Fibroblast of pulmonary artery (primary cell): ENCODE data around the gene OSBP2.

Source experiments
- DNase-seq: peaks from one replicate; pipeline ENCODE4 v3.0.0-alpha.2; 2010; ENCODE audit warnings: low read depth
- H3K4me3 ChIP-seq: replicated peaks from 2 replicates; pipeline ENCODE4 v1.5.1; 2011; ENCODE audit warnings: low read depth, mild to moderate bottlenecking, control low read depth, low read length, moderate library complexity
- CTCF ChIP-seq: IDR thresholded peaks from 2 replicates; pipeline ENCODE4 v1.5.1; 2011; ENCODE audit warnings: mild to moderate bottlenecking, control low read depth, low read length, inconsistent platforms; ENCODE audit errors: missing control alignments

OSBP2 gene

GRCh38 chr22:30826670-30827355 is 132.1 kb downstream of the OSBP2 start:
- TF ChIP-seq CTCF, result no peak

GRCh38 chr22:30827646-30828045 is 133.0 kb downstream of the OSBP2 start:
- TF ChIP-seq CTCF, result no peak
- no peak overlapping the region for H3K4me3 ChIP-seq
- DNase-seq, result no peak

More at GRCh38 chr22:30826670-30827355, 132.1 kb downstream of the OSBP2 start:
- no peak overlapping the region for H3K4me3 ChIP-seq
- no peak for DNase-seq

- DNase-seq, result no peak
- no peak for TF ChIP-seq CTCF
- H3K4me3 ChIP-seq, result no peak overlapping the region
Measured at GRCh38 chr22:30828187-30829155, 133.8 kb downstream of the OSBP2 start.

GRCh38 chr22:30829901-30830550 is 135.4 kb downstream of the OSBP2 start:
- no peak overlapping the region for H3K4me3 ChIP-seq
- peak; percentile 93 for DNase-seq
- TF ChIP-seq CTCF, result no peak

- DNase-seq, result peak; percentile 96
Measured at GRCh38 chr22:30830907-30831306, 136.2 kb downstream of the OSBP2 start.

More at GRCh38 chr22:30830907-30831306, 136.2 kb downstream of the OSBP2 start:
- H3K4me3 ChIP-seq, result no peak overlapping the region
- no peak for TF ChIP-seq CTCF
